ENCODE data around the gene NUP214. TPM values are rescaled to one million over a fixed set of nuclear protein-coding genes. Genes with fewer than 3 reads are reported as not detected.

NUP214 gene
- total and polyA plus RNA-seq, 4 donors = 23.5 to 60.7 (median 37.8) TPM

- peak overlapping the region in 1 of 2 donors; percentile 37 for H3K27ac ChIP-seq (ENCODE audit: low read depth in 1 of 2, low read length in 1 of 2)
- no peaks in the 10 kb centered on the region for H3K36me3 ChIP-seq (ENCODE audit: control insufficient read depth in 4 of 4, insufficient read depth in 4 of 4, low read length in 4 of 4)
- H3K4me1 ChIP-seq (ENCODE audit: control insufficient read depth in 5 of 5, insufficient read depth in 5 of 5, low read length in 5 of 5) = peaks cover 0 to 3% (median 0%) of the 10 kb centered on the region in 5 donors
- no peak for ATAC-seq (ENCODE audit: insufficient read depth, low FRiP score)
- no peaks in the 10 kb centered on the region for H3K27me3 ChIP-seq (ENCODE audit: control insufficient read depth in 3 of 3, insufficient read depth in 3 of 3, low read length in 2 of 3)
- no peak overlapping the region for H3K4me3 ChIP-seq
- DNase-seq = no peak
- H3K9ac ChIP-seq (ENCODE audit: insufficient read depth in 1 of 2, low read length in 2 of 2) = no peak overlapping the region
- TF ChIP-seq CTCF (IDR thresholded peaks at IDR 0.05; ENCODE audit: control extremely low read depth, extremely low read depth) = no peak
- 85 to 87% methylated on average over 9 of the region's 9 CpGs for WGBS, 2 donors
- H3K9me3 ChIP-seq (ENCODE audit: control insufficient read depth in 4 of 4, insufficient read depth in 3 of 4, low read length in 3 of 4) = no peaks in the 10 kb centered on the region
Observed at GRCh38 chr9:131103024-131103423, 22.4 kb upstream of the NUP214 start.

- TF ChIP-seq CTCF (IDR thresholded peaks at IDR 0.05; ENCODE audit: control extremely low read depth, extremely low read depth) = no peak
- Histone ChIP-seq H3K9me3 (ENCODE audit: control insufficient read depth in 4 of 4, insufficient read depth in 3 of 4, low read length in 3 of 4) (no peaks in the 10 kb centered on the region), H3K9ac (ENCODE audit: insufficient read depth in 1 of 2, low read length in 2 of 2) (no peak overlapping the region), H3K4me1 (ENCODE audit: control insufficient read depth in 5 of 5, insufficient read depth in 5 of 5, low read length in 5 of 5) (peaks cover 0 to 3% (median 0%) of the 10 kb centered on the region in 5 donors), H3K27me3 (ENCODE audit: control insufficient read depth in 3 of 3, insufficient read depth in 3 of 3, low read length in 2 of 3) (no peaks in the 10 kb centered on the region), H3K4me3 (no peak overlapping the region), H3K27ac (ENCODE audit: low read depth in 1 of 2, low read length in 1 of 2) (no peak overlapping the region), H3K36me3 (ENCODE audit: control insufficient read depth in 4 of 4, insufficient read depth in 4 of 4, low read length in 4 of 4) (no peaks in the 10 kb centered on the region)
- DNase-seq = no peak
- no peak for ATAC-seq (ENCODE audit: insufficient read depth, low FRiP score)
- whole genome bisulfite sequencing, 2 donors = 91 to 99% methylated on average over 3 of the region's 3 CpGs
Observed at GRCh38 chr9:131103535-131103934, 21.9 kb upstream of the NUP214 start.

- Histone ChIP-seq H3K9me3 (ENCODE audit: control insufficient read depth in 4 of 4, insufficient read depth in 3 of 4, low read length in 3 of 4) (no peaks in the 10 kb centered on the region), H3K9ac (ENCODE audit: insufficient read depth in 1 of 2, low read length in 2 of 2) (no peak overlapping the region), H3K27me3 (ENCODE audit: control insufficient read depth in 3 of 3, insufficient read depth in 3 of 3, low read length in 2 of 3) (no peaks in the 10 kb centered on the region), H3K4me3 (no peak overlapping the region), H3K27ac (ENCODE audit: low read depth in 1 of 2, low read length in 1 of 2) (no peak overlapping the region), H3K4me1 (ENCODE audit: control insufficient read depth in 5 of 5, insufficient read depth in 5 of 5, low read length in 5 of 5) (peaks cover 0 to 3% (median 0%) of the 10 kb centered on the region in 5 donors), H3K36me3 (ENCODE audit: control insufficient read depth in 4 of 4, insufficient read depth in 4 of 4, low read length in 4 of 4) (no peaks in the 10 kb centered on the region)
- ATAC-seq (ENCODE audit: insufficient read depth, low FRiP score) (no peak), DNase-seq (no peak)
- WGBS, 2 donors = 77 to 88% methylated on average over 5 of the region's 5 CpGs
- TF ChIP-seq CTCF (IDR thresholded peaks at IDR 0.05; ENCODE audit: control extremely low read depth, extremely low read depth) = no peak
Observed at GRCh38 chr9:131104016-131104740, 21.2 kb upstream of the NUP214 start.

Measured in lung (tissue), 12 donors.